ENCODE measurements around the gene DNM1L. TPM values are rescaled to one million over a fixed set of nuclear protein-coding genes. Genes with fewer than 3 reads are reported as not detected.

Gene DNM1L
- total RNA-seq, 1 experiment from 2014 or later: 79.8 TPM

GRCh38 chr12:32693036-32693435 is 13.9 kb downstream of the DNM1L start:
- Histone ChIP-seq H3K27me3 (ENCODE audit: insufficient read depth, low read length) (no peaks in the 10 kb centered on the region), H4K20me1 (ENCODE audit: control insufficient read depth, insufficient read depth, insufficient read length) (no peaks in the 10 kb centered on the region), H2BK12ac (ENCODE audit: insufficient read length, low read depth, low read length) (no peak overlapping the region), H3K56ac (ENCODE audit: insufficient read length, low read depth, low read length) (no peak overlapping the region), H2AK5ac (ENCODE audit: insufficient read length, low read length) (no peak overlapping the region), H3K18ac (ENCODE audit: insufficient read length, low read depth, low read length) (no peak overlapping the region), H2AFZ (ENCODE audit: low read length) (no peak overlapping the region), H2BK15ac (ENCODE audit: low read depth, low read length) (no peak overlapping the region), H3K4me1 (ENCODE audit: insufficient read depth, low read length) (peaks cover 3% of the 10 kb centered on the region; the same call in 1 of the 2 replicates), H2BK120ac (ENCODE audit: low read depth, low read length, poor library complexity, severe bottlenecking) (no peak overlapping the region), H3T11ph (ENCODE audit: low read length) (no peak overlapping the region), H3K79me1 (ENCODE audit: insufficient read depth, low read depth, low read length, poor library complexity, severe bottlenecking) (peaks cover 6% of the 10 kb centered on the region), H4K8ac (replicated peaks; ENCODE audit: insufficient read length, low read depth, low read length) (no peak overlapping the region), H4K5ac (ENCODE audit: insufficient read length, low read depth, low read length) (no peak overlapping the region), H3K79me2 (ENCODE audit: insufficient read depth, low read length) (peaks cover 19% of the 10 kb centered on the region; the same call in 1 of the 2 replicates), H3K23ac (ENCODE audit: insufficient read length, low read depth, low read length) (no peak overlapping the region), H4K91ac (ENCODE audit: insufficient read length, low read depth, low read length) (no peak overlapping the region), H3K9me3 (ENCODE audit: control insufficient read depth, low read depth, low read length) (no peaks in the 10 kb centered on the region), H3K9ac (ENCODE audit: extremely low read depth, insufficient read length, low read length) (no peak overlapping the region), H3K27ac (ENCODE audit: insufficient read length, low read depth, low read length) (no peak overlapping the region), H3K4me2 (ENCODE audit: insufficient read depth, insufficient read length, low read length) (no peak overlapping the region), H2BK20ac (ENCODE audit: low read depth, low read length, poor library complexity, severe bottlenecking) (no peak overlapping the region), H2BK5ac (ENCODE audit: insufficient read length, low read length) (no peak overlapping the region), H3K23me2 (ENCODE audit: insufficient read length, low read depth, low read length, poor library complexity, severe bottlenecking) (no peaks in the 10 kb centered on the region), H3K4ac (ENCODE audit: low read depth, low read length) (no peak overlapping the region), H3K14ac (ENCODE audit: insufficient read depth, low read length) (no peak overlapping the region)
- Mint-ChIP-seq H3K4me3 (no peak overlapping the region), H3K4me1 (peaks cover 25 to 27% of the 10 kb centered on the region in 2 experiments), H3K9me3 (peaks cover 10 to 13% of the 10 kb centered on the region in 2 experiments), H3K36me3 (ENCODE audit: insufficient read depth in 1 of 3, low read depth in 3 of 3) (peaks cover 12 to 33% (median 32%) of the 10 kb centered on the region in 3 experiments), H3K27me3 (ENCODE audit: low read depth) (no peaks in the 10 kb centered on the region), H3K27ac (no peak overlapping the region)
- DNase-seq: no peak
- WGBS (ENCODE audit: extremely low coverage, insufficient read length, low lambda C conversion rate): no CpG with 5 or more reads among the region's 1 CpG
- TF ChIP-seq, protein P1, sequence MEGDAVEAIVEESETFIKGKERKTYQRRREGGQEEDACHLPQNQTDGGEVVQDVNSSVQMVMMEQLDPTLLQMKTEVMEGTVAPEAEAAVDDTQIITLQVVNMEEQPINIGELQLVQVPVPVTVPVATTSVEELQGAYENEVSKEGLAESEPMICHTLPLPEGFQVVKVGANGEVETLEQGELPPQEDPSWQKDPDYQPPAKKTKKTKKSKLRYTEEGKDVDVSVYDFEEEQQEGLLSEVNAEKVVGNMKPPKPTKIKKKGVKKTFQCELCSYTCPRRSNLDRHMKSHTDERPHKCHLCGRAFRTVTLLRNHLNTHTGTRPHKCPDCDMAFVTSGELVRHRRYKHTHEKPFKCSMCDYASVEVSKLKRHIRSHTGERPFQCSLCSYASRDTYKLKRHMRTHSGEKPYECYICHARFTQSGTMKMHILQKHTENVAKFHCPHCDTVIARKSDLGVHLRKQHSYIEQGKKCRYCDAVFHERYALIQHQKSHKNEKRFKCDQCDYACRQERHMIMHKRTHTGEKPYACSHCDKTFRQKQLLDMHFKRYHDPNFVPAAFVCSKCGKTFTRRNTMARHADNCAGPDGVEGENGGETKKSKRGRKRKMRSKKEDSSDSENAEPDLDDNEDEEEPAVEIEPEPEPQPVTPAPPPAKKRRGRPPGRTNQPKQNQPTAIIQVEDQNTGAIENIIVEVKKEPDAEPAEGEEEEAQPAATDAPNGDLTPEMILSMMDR (conservative IDR thresholded peaks at IDR 0.05): no peak

Measured in H9 (cell line).